HCT116 (cell line): Measurements from ENCODE around the gene SFPQ.
"Not testable (repeated sequence)": the region's sequence is repeated elsewhere in the genome, so short reads cannot be mapped to it uniquely, and the experiment has no call there.

Experiments
- CTCF ChIP-seq, 3 experiments: fragments of 200-600 bp in 1 of 3; sonication (generic) in 1 of 3; IDR thresholded peaks in 2 of 3; conservative IDR thresholded peaks in 1 of 3; 2 replicates each; pipeline ENCODE4 v1.5.1; 2012 to 2017; ENCODE audit warnings: low read depth in 2 of 3, low read length in 2 of 3, antibody characterized with exemption in 1 of 3, borderline replicate concordance in 1 of 3, control low read depth in 1 of 3, mild to moderate bottlenecking in 1 of 3, mixed read lengths in 1 of 3, mixed run types in 1 of 3, moderate library complexity in 1 of 3; ENCODE audit not compliant: insufficient read depth in 1 of 3
- POLR2A ChIP-seq: IDR thresholded peaks from 2 replicates; pipeline ENCODE4 v1.7.0; 2011; ENCODE audit warnings: borderline replicate concordance; ENCODE audit not compliant: insufficient read depth, insufficient read length; ENCODE audit errors: extremely low read depth
- POLR2AphosphoS5 ChIP-seq: IDR thresholded peaks from 2 replicates; pipeline ENCODE4 v1.6.1; 2011; ENCODE audit warnings: mild to moderate bottlenecking, low read depth, low read length, moderate library complexity
- RAD21 ChIP-seq: IDR thresholded peaks from 2 replicates; pipeline ENCODE4 v1.6.1; 2012; ENCODE audit warnings: low read depth, mild to moderate bottlenecking
- YY1 ChIP-seq: IDR thresholded peaks from 2 replicates; pipeline ENCODE4 v1.6.1; 2011; ENCODE audit warnings: low read length, low read depth, moderate library complexity, mild to moderate bottlenecking; ENCODE audit not compliant: insufficient replicate concordance; ENCODE audit errors: extremely low read depth

DNA sequence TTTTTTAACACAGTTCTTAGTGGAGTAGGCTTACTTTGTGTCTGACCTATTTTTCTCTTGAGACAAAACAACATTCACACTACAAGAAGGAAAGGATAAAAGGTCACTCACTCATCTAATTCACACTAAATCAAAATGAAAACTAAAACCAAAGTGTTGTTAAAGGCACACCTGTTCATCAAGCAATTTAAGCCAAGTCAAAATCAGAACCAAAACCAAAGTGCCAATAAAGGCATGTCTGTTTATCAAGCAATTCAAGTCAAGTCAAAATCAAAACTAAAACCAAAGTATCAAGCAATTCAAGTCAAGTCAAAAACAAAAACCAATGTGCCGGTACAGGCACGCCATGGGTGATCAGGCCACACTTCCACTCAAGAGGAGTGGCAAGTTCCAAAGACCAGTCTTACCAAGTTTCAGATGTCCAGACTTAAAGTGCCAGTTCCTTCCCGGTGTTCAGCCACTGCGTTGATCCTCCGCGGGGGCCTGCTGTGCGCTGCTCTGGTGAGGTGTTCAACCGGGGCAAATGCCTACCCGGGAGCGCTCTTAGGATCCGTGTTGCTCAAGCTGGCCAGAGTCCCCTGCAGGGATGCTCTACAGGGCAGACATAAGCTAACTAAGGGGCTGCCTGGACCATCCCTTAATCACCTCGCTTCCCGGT lies 46.9 kb downstream of the SFPQ start:
- not testable (repeated sequence) for TF ChIP-seq CTCF (IDR thresholded peaks at IDR 0.05 in 2 of 3, conservative IDR thresholded peaks at IDR 0.05 in 1 of 3; ENCODE audit: borderline replicate concordance in 1 of 3, insufficient read depth in 1 of 3, low read depth in 2 of 3, low read length in 2 of 3); POLR2A; YY1; POLR2AphosphoS5; RAD21
